Measurements from ENCODE around the gene ARRB1. TPM values are rescaled to one million over a fixed set of nuclear protein-coding genes. Genes with fewer than 3 reads are reported as not detected.
"Not testable (repeated sequence)": the region's sequence is repeated elsewhere in the genome, so short reads cannot be mapped to it uniquely, and the experiment has no call there.

ARRB1 gene
- total RNA-seq = 10 to 100 TPM; 42.3 to 44.3 TPM
- long read RNA-seq, donor 1, transcript ARRB1-202 (16 exons, 3,336 nt) = major isoform, 5 of 15 reads
- long read RNA-seq, donor 1, partial matches to known transcripts = 1 of 15 reads
- long read RNA-seq, donor 1, other reads (novel, unspliced or antisense) = 5 of 15 reads
- long read RNA-seq, donor 2, transcript ARRB1-201 (15 exons, 1,895 nt) = major isoform, 28 of 89 reads
- long read RNA-seq, donor 2, transcript ARRB1-202 (16 exons, 3,336 nt) = minor isoform, 15 of 89 reads
- long read RNA-seq, donor 2, partial matches to known transcripts = 6 of 89 reads
- long read RNA-seq, donor 2, other reads (novel, unspliced or antisense) = 40 of 89 reads

GRCh38 chr11:75351541-75351790 lies at the start of gene ARRB1:
Gene ARRB1, minus strand, starts transcription at chr11:75351661. Its CDS starts 54 bp downstream, at chr11:75351607.
- intact Hi-C loops (cut with DNase I) = no loop called here
- peak; percentile 85 for DNase-seq (ENCODE audit: low spot score)

GRCh38 chr11:75400146-75400865 lies 48.8 kb upstream of the ARRB1 start:
- intact Hi-C loops (cut with DNase I) = no loop called here
- peak; percentile 1 for DNase-seq (ENCODE audit: low spot score)

- peak; percentile 98 for DNase-seq (ENCODE audit: low spot score)
- intact Hi-C loops (cut with DNase I) = loop anchor here in 1 of 2 donors (10.0 kb wide), 1 partner anchor 375 kb away; no protein-coding TSS in a partner anchor
Measured at GRCh38 chr11:75399344-75400145, 48.1 kb upstream of the ARRB1 start, which contains the start of gene RPS3. Gene RPS3, plus strand, starts transcription at chr11:75399518. Its CDS starts 30 bp downstream, at chr11:75399548.

- DNase-seq (ENCODE audit: low spot score) = peak; percentile 58
- intact Hi-C loops (cut with DNase I) = loop anchor here in 1 of 2 donors (10.0 kb wide), 1 partner anchor 374 kb away; no protein-coding TSS in a partner anchor
Measured at GRCh38 chr11:75398906-75399305, 47.4 kb upstream of the ARRB1 start.

- DNase-seq (ENCODE audit: low spot score) = peak; percentile 2
- intact Hi-C loops (cut with DNase I) = loop anchor here in 1 of 2 donors (10.0 kb wide), 1 partner anchor 369 kb away; no protein-coding TSS in a partner anchor
Measured at GRCh38 chr11:75394085-75394840, 42.8 kb upstream of the ARRB1 start.

GRCh38 chr11:75389925-75390324 lies 38.5 kb upstream of the ARRB1 start:
- intact Hi-C loops (cut with DNase I) = loop anchor here (5.0 to 10.0 kb wide), 2 partner anchors 63 to 365 kb away; no protein-coding TSS in a partner anchor
- peak; percentile 57 for DNase-seq (ENCODE audit: low spot score)

GRCh38 chr11:75389276-75389605 lies 37.8 kb upstream of the ARRB1 start:
- intact Hi-C loops (cut with DNase I) = loop anchor here in 1 of 2 donors (5.0 kb wide), 1 partner anchor 62 kb away; no protein-coding TSS in a partner anchor
- no peak for DNase-seq (ENCODE audit: low spot score)

- intact Hi-C loops (cut with DNase I) = loop anchor here in 1 of 2 donors (1.0 to 5.0 kb wide), 2 partner anchors 61 to 143 kb away; no protein-coding TSS in a partner anchor
- peak; percentile 89 for DNase-seq (ENCODE audit: low spot score)
Measured at GRCh38 chr11:75388386-75389275, 37.2 kb upstream of the ARRB1 start.

- DNase-seq (ENCODE audit: low spot score) = peak; percentile 3
- intact Hi-C loops (cut with DNase I) = loop anchor here in 1 of 2 donors (1.0 to 5.0 kb wide), 2 partner anchors 61 to 143 kb away; no protein-coding TSS in a partner anchor
Measured at GRCh38 chr11:75387736-75388294, 36.4 kb upstream of the ARRB1 start.

- intact Hi-C loops (cut with DNase I) = loop anchor here in 1 of 2 donors (5.0 kb wide), 1 partner anchor 60 kb away; no protein-coding TSS in a partner anchor
Measured at GRCh38 chr11:75386942-75387630, 35.6 kb upstream of the ARRB1 start.

GRCh38 chr11:75384438-75385080 lies 33.1 kb upstream of the ARRB1 start:
- intact Hi-C loops (cut with DNase I) = loop anchor here (5.0 kb wide), 3 partner anchors 52 to 102 kb away; no protein-coding TSS in a partner anchor
- DNase-seq (ENCODE audit: low spot score) = peak; percentile 94

More at GRCh38 chr11:75386942-75387630, 35.6 kb upstream of the ARRB1 start:
- no peak for DNase-seq (ENCODE audit: low spot score)

- DNase-seq (ENCODE audit: low spot score) = peak; percentile 57
- intact Hi-C loops (cut with DNase I) = loop anchor here (5.0 kb wide), 2 partner anchors 51 to 101 kb away; no protein-coding TSS in a partner anchor
Measured at GRCh38 chr11:75383246-75383645, 31.8 kb upstream of the ARRB1 start.

GRCh38 chr11:75380716-75381420 lies 29.4 kb upstream of the ARRB1 start:
- intact Hi-C loops (cut with DNase I) = loop anchor here (5.0 kb wide), 2 partner anchors 49 to 99 kb away; no protein-coding TSS in a partner anchor
- peak; percentile 72 for DNase-seq (ENCODE audit: low spot score)

- intact Hi-C loops (cut with DNase I) = loop anchor here (5.0 kb wide), 2 partner anchors 48 to 98 kb away; no protein-coding TSS in a partner anchor
Measured at GRCh38 chr11:75380245-75380644, 28.8 kb upstream of the ARRB1 start.

GRCh38 chr11:75378776-75379175 lies 27.3 kb upstream of the ARRB1 start:
- DNase-seq (ENCODE audit: low spot score) = peak; percentile 58
- intact Hi-C loops (cut with DNase I) = not testable (repeated sequence)

More at GRCh38 chr11:75380245-75380644, 28.8 kb upstream of the ARRB1 start:
- no peak for DNase-seq (ENCODE audit: low spot score)

Data from posterior vena cava (tissue), 2 donors.